HEK293 (cell line): ENCODE data around the gene PDLIM5.

ENCODE experiments used
- CTCF ChIA-PET: fragments of 350-600 bp; formaldehyde crosslinking; extraction: SDS; loops from one replicate; lab custom pipeline; 2021; ENCODE audit warnings: antibody characterized with exemption; lab: Yijun Ruan, JAX
- POLR2A ChIA-PET: fragments of 300-600 bp; formaldehyde crosslinking; extraction: SDS; loops from one replicate; lab custom pipeline; 2020; ENCODE audit warnings: antibody characterized with exemption, inconsistent platforms; lab: Yijun Ruan, JAX
- H3K27ac ChIP-seq: fragments of 200-500 bp; sonication (Bioruptor generic); 2 replicates; pipeline ENCODE4 v1.5.1; 2014; ENCODE audit warnings: low read depth, low read length, control low read depth, inconsistent platforms; ENCODE audit errors: extremely low read depth
- H3K36me3 ChIP-seq, 2 experiments: fragments of 200-500 bp in 1 of 2; sonication (Bioruptor generic) in 1 of 2; 1 replicate in 1 of 2; 2 replicates in 1 of 2; pipeline ENCODE4 v1.5.1; 2014 to 2017; ENCODE audit warnings: inconsistent platforms in 2 of 2, low read length in 2 of 2; ENCODE audit not compliant: control insufficient read depth in 2 of 2, insufficient read depth in 1 of 2
- H3K4me1 ChIP-seq: fragments of 200-500 bp; sonication (Bioruptor generic); 2 replicates; pipeline ENCODE4 v1.5.1; 2014; ENCODE audit warnings: mild to moderate bottlenecking, low read length, inconsistent platforms; ENCODE audit not compliant: control insufficient read depth, insufficient read depth
- H3K4me3 ChIP-seq: 2 replicates; pipeline ENCODE4 v1.5.1; 2011; ENCODE audit warnings: low read depth, mild to moderate bottlenecking, control low read depth, low read length, moderate library complexity
- H3K9me3 ChIP-seq: fragments of 200-500 bp; sonication (Bioruptor generic); 2 replicates; pipeline ENCODE4 v1.5.1; 2014; ENCODE audit warnings: low read depth, low read length, inconsistent platforms; ENCODE audit not compliant: control insufficient read depth, insufficient read depth
- HOXD13 ChIP-seq: sonication (generic); formaldehyde crosslinking; IDR thresholded peaks from 2 replicates; pipeline ENCODE4 v1.8.0; 2022; ENCODE audit warnings: missing genetic modification reagents, borderline replicate concordance
- KLF8 ChIP-seq: fragments of 450-650 bp; formaldehyde crosslinking; IDR thresholded peaks from 2 replicates; pipeline ENCODE4 v1.5.1; 2016; ENCODE audit warnings: missing biosample characterization, missing genetic modification characterization
- MYNN ChIP-seq: fragments of 450-650 bp; formaldehyde crosslinking; IDR thresholded peaks from 2 replicates; pipeline ENCODE4 v1.5.1; 2016; ENCODE audit warnings: missing biosample characterization, missing genetic modification characterization, borderline replicate concordance
- REPIN1 ChIP-seq: fragments of 450-650 bp; formaldehyde crosslinking; IDR thresholded peaks from 2 replicates; pipeline ENCODE4 v1.5.1; 2017; ENCODE audit warnings: missing biosample characterization, missing genetic modification characterization, low read depth
- SCRT2 ChIP-seq: fragments of 450-650 bp; formaldehyde crosslinking; IDR thresholded peaks from 2 replicates; pipeline ENCODE4 v1.5.1; 2016; ENCODE audit warnings: missing biosample characterization, missing genetic modification characterization
- ZBTB20 ChIP-seq: fragments of 450-650 bp; formaldehyde crosslinking; IDR thresholded peaks from 2 replicates; pipeline ENCODE4 v1.5.1; 2016; ENCODE audit warnings: missing biosample characterization, missing genetic modification characterization
- ZEB2 ChIP-seq: fragments of 450-650 bp; formaldehyde crosslinking; IDR thresholded peaks from 2 replicates; pipeline ENCODE4 v1.5.1; 2016; ENCODE audit warnings: missing biosample characterization, missing genetic modification characterization
- ZFHX2 ChIP-seq: fragments of 450-650 bp; formaldehyde crosslinking; conservative IDR thresholded peaks from 2 replicates; pipeline ENCODE4 v1.5.1; 2016; ENCODE audit warnings: missing biosample characterization, missing genetic modification characterization
- ZNF146 ChIP-seq: fragments of 450-650 bp; formaldehyde crosslinking; IDR thresholded peaks from 2 replicates; pipeline ENCODE4 v1.5.1; 2016; ENCODE audit warnings: missing biosample characterization, missing genetic modification characterization
- ZNF157 ChIP-seq: fragments of 450-650 bp; formaldehyde crosslinking; IDR thresholded peaks from 2 replicates; pipeline ENCODE4 v1.5.1; 2016; ENCODE audit warnings: missing biosample characterization, missing genetic modification characterization
- ZNF184 ChIP-seq: fragments of 450-650 bp; IDR thresholded peaks from 2 replicates; pipeline ENCODE4 v1.5.1; 2018; ENCODE audit warnings: missing biosample characterization, mild to moderate bottlenecking, missing genetic modification characterization
- ZNF2 ChIP-seq: fragments of 450-650 bp; formaldehyde crosslinking; IDR thresholded peaks from 2 replicates; pipeline ENCODE4 v1.5.1; 2016; ENCODE audit warnings: missing biosample characterization, missing genetic modification characterization
- ZNF23 ChIP-seq: fragments of 450-650 bp; formaldehyde crosslinking; IDR thresholded peaks from 2 replicates; pipeline ENCODE4 v1.5.1; 2016; ENCODE audit warnings: missing biosample characterization, missing genetic modification characterization, borderline replicate concordance
- ZNF24 ChIP-seq: fragments of 450-650 bp; formaldehyde crosslinking; IDR thresholded peaks from 2 replicates; pipeline ENCODE4 v1.5.1; 2016; ENCODE audit warnings: missing biosample characterization, missing genetic modification characterization
- ZNF292 ChIP-seq: fragments of 450-650 bp; formaldehyde crosslinking; IDR thresholded peaks from 2 replicates; pipeline ENCODE4 v1.5.1; 2016; ENCODE audit warnings: low read depth, missing biosample characterization, missing genetic modification characterization, borderline replicate concordance
- ZNF324 ChIP-seq: fragments of 450-650 bp; formaldehyde crosslinking; IDR thresholded peaks from 2 replicates; pipeline ENCODE4 v1.5.1; 2016; ENCODE audit warnings: missing biosample characterization, missing genetic modification characterization
- ZNF391 ChIP-seq: fragments of 450-650 bp; formaldehyde crosslinking; IDR thresholded peaks from 2 replicates; pipeline ENCODE4 v1.5.1; 2016; ENCODE audit warnings: low read depth, missing biosample characterization, missing genetic modification characterization, borderline replicate concordance
- ZNF433 ChIP-seq: fragments of 450-650 bp; formaldehyde crosslinking; IDR thresholded peaks from 2 replicates; pipeline ENCODE4 v1.5.1; 2016; ENCODE audit warnings: missing biosample characterization, missing genetic modification characterization, low read depth
- ZNF449 ChIP-seq: fragments of 450-650 bp; formaldehyde crosslinking; IDR thresholded peaks from 2 replicates; pipeline ENCODE4 v1.5.1; 2017; ENCODE audit warnings: missing biosample characterization, mild to moderate bottlenecking, missing genetic modification characterization, moderate library complexity
- ZNF510 ChIP-seq: fragments of 450-650 bp; formaldehyde crosslinking; IDR thresholded peaks from 2 replicates; pipeline ENCODE4 v1.5.1; 2018; ENCODE audit warnings: mild to moderate bottlenecking, missing genetic modification characterization, missing biosample characterization; ENCODE audit not compliant: insufficient replicate concordance
- ZNF560 ChIP-seq: fragments of 450-650 bp; formaldehyde crosslinking; IDR thresholded peaks from 2 replicates; pipeline ENCODE4 v1.5.1; 2017; ENCODE audit warnings: missing biosample characterization, missing genetic modification characterization, borderline replicate concordance
- ZNF596 ChIP-seq: fragments of 450-650 bp; IDR thresholded peaks from 2 replicates; pipeline ENCODE4 v1.5.0; 2018; ENCODE audit warnings: missing biosample characterization, mild to moderate bottlenecking, missing genetic modification characterization, moderate library complexity
- ZNF600 ChIP-seq: fragments of 450-650 bp; formaldehyde crosslinking; IDR thresholded peaks from 2 replicates; pipeline ENCODE4 v1.5.1; 2016; ENCODE audit warnings: missing biosample characterization, missing genetic modification characterization
- ZNF664 ChIP-seq: fragments of 450-650 bp; formaldehyde crosslinking; IDR thresholded peaks from 2 replicates; pipeline ENCODE4 v1.5.1; 2016; ENCODE audit warnings: missing biosample characterization, missing genetic modification characterization
- ZNF768 ChIP-seq: fragments of 450-650 bp; formaldehyde crosslinking; IDR thresholded peaks from 2 replicates; pipeline ENCODE4 v1.5.1; 2018; ENCODE audit warnings: missing biosample characterization, mild to moderate bottlenecking, missing genetic modification characterization
- ZNF843 ChIP-seq: fragments of 450-650 bp; formaldehyde crosslinking; IDR thresholded peaks from 2 replicates; pipeline ENCODE4 v1.5.1; 2016; ENCODE audit warnings: missing biosample characterization, missing genetic modification characterization
- TF ChIP-seq, protein P1 (sequence below): fragments of 450-650 bp; formaldehyde crosslinking; IDR thresholded peaks from 2 replicates; pipeline ENCODE4 v1.5.1; 2016; ENCODE audit warnings: missing biosample characterization, missing genetic modification characterization
- TF ChIP-seq, protein P2 (sequence below): fragments of 450-650 bp; formaldehyde crosslinking; IDR thresholded peaks from 2 replicates; pipeline ENCODE4 v1.5.1; 2017; ENCODE audit warnings: missing biosample characterization, missing genetic modification characterization

The PDLIM5 gene

GRCh38 chr4:94504545-94504944 lies 52.8 kb downstream of the PDLIM5 start (continued):
- TF ChIP-seq ZNF449 (tag by site-specific recombination) (no peak), ZNF433 (tag by site-specific recombination) (no peak), ZNF24 (tag by site-specific recombination) (no peak), ZNF768 (tag by site-specific recombination) (no peak), ZNF596 (tag by site-specific recombination) (no peak), ZNF146 (tag by site-specific recombination) (no peak), ZBTB20 (tag by site-specific recombination) (no peak), ZEB2 (tag by site-specific recombination) (no peak), ZNF510 (tag by site-specific recombination) (no peak), ZNF157 (tag by site-specific recombination) (no peak)
- TF ChIP-seq, protein P1, sequence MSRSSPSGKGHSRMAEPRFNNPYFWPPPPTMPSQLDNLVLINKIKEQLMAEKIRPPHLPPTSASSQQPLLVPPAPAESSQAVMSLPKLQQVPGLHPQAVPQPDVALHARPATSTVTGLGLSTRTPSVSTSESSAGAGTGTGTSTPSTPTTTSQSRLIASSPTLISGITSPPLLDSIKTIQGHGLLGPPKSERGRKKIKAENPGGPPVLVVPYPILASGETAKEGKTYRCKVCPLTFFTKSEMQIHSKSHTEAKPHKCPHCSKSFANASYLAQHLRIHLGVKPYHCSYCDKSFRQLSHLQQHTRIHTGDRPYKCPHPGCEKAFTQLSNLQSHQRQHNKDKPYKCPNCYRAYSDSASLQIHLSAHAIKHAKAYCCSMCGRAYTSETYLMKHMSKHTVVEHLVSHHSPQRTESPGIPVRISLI = no peak

GRCh38 chr4:94506822-94507221 lies 55.1 kb downstream of the PDLIM5 start:
- H3K4me3 ChIP-seq = no peak overlapping the region
- no peak for TF ChIP-seq ZNF2 (tag by site-specific recombination)
- CTCF ChIA-PET = no interaction called here
- no peaks in the 10 kb centered on the region for H3K36me3 ChIP-seq
- H3K9me3 ChIP-seq = no peaks in the 10 kb centered on the region
- no peak overlapping the region for H3K27ac ChIP-seq
- no peaks in the 10 kb centered on the region for H3K4me1 ChIP-seq
- POLR2A ChIA-PET = no interaction called here

DNA sequence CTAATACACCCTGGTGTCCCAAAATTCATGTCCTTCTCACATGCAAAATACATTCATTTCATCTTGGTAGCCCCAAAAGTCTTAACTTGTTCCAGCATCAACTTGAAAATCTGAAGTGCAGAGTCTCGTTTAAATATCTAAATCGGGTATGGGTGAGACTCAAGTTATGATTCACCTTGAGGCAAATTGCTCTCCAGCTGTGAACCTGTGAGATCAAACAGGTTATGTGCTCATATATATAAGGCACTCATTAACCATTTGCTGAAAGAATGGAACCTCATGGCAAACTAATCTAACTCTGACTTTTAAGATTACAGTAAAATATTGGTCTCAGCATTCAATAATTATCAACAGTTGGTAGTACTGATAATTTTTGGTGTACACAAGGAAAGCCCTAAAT lies 55.5 kb downstream of the PDLIM5 start:
- no peaks in the 10 kb centered on the region for H3K9me3 ChIP-seq
- no peaks in the 10 kb centered on the region for H3K4me1 ChIP-seq
- POLR2A ChIA-PET = no interaction called here
- TF ChIP-seq SCRT2 = peak; percentile 30; the same call in 1 of the 2 replicates
- no peak for TF ChIP-seq ZNF23 (tag by site-specific recombination)
- no peak overlapping the region for H3K27ac ChIP-seq
- CTCF ChIA-PET = no interaction called here
- H3K4me3 ChIP-seq = no peak overlapping the region
- no peaks in the 10 kb centered on the region for H3K36me3 ChIP-seq

DNA sequence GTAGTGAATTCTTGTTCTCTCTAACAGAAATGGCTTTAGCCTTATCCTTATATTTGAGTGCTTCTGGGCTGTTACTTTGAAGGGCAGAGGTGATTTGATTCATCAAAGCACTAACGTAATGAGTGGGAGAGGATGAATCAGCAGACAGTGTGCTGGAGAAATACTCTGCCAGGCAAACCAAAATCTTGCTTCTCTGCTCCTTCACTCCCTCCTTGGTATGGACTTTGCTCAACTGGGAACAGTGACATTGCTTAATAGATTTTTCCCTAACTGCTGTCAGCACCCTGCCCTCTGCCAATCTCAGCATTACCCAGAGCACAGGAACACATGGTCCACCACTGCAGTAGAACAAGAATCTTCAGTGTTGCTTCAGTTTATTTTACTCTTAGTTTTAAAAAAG lies 56.0 kb downstream of the PDLIM5 start:
- H3K27ac ChIP-seq = no peak overlapping the region

More for the DNA sequence above, 56.0 kb downstream of the PDLIM5 start:
- Histone ChIP-seq H3K9me3 (no peaks in the 10 kb centered on the region), H3K4me3 (no peak overlapping the region), H3K36me3 (no peaks in the 10 kb centered on the region), H3K4me1 (no peaks in the 10 kb centered on the region)
- TF ChIP-seq ZNF560 (tag by site-specific recombination) (no peak), ZNF600 (tag by site-specific recombination) (peak; percentile 92), HOXD13 (CRISPR knock-in tag) (no peak), REPIN1 (tag by site-specific recombination) (no peak), ZNF391 (tag by site-specific recombination) (no peak), ZNF664 (tag by site-specific recombination) (no peak), KLF8 (tag by site-specific recombination) (no peak), MYNN (0 out of 2 replicates have a peak, but pooled peaks have one; percentile 18), ZNF292 (tag by site-specific recombination) (no peak), ZNF324 (tag by site-specific recombination) (no peak), ZFHX2 (tag by site-specific recombination) (0 out of 2 replicates have a peak, but pooled peaks have one; percentile 18), ZNF843 (tag by site-specific recombination) (no peak), ZNF146 (tag by site-specific recombination) (peak; percentile 51; the same call in 1 of the 2 replicates), ZNF184 (no peak)
- TF ChIP-seq, protein P2, sequence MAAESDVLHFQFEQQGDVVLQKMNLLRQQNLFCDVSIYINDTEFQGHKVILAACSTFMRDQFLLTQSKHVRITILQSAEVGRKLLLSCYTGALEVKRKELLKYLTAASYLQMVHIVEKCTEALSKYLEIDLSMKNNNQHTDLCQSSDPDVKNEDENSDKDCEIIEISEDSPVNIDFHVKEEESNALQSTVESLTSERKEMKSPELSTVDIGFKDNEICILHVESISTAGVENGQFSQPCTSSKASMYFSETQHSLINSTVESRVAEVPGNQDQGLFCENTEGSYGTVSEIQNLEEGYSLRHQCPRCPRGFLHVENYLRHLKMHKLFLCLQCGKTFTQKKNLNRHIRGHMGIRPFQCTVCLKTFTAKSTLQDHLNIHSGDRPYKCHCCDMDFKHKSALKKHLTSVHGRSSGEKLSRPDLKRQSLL (tag by site-specific recombination) = no peak
- POLR2A ChIA-PET = no interaction called here
- CTCF ChIA-PET = interaction anchor here (0.6 kb wide), 1 partner anchor 146 kb away, joined by 3 read pairs; no protein-coding TSS in a partner anchor
